IPS-18c (cell line): Measurements from ENCODE around the gene NECAB3.

Source experiments
- H3K4me3 ChIP-seq: 2 replicates; pipeline ENCODE4 v1.7.0; 2013; ENCODE audit warnings: low read depth, mild to moderate bottlenecking, low read length, moderate library complexity; ENCODE audit not compliant: insufficient read depth
- H3K9me3 ChIP-seq: one replicate; pipeline ENCODE4 v1.6.1; 2013; ENCODE audit warnings: mild to moderate bottlenecking, low read length, moderate library complexity; ENCODE audit not compliant: control insufficient read depth, insufficient read depth

Gene NECAB3

DNA sequence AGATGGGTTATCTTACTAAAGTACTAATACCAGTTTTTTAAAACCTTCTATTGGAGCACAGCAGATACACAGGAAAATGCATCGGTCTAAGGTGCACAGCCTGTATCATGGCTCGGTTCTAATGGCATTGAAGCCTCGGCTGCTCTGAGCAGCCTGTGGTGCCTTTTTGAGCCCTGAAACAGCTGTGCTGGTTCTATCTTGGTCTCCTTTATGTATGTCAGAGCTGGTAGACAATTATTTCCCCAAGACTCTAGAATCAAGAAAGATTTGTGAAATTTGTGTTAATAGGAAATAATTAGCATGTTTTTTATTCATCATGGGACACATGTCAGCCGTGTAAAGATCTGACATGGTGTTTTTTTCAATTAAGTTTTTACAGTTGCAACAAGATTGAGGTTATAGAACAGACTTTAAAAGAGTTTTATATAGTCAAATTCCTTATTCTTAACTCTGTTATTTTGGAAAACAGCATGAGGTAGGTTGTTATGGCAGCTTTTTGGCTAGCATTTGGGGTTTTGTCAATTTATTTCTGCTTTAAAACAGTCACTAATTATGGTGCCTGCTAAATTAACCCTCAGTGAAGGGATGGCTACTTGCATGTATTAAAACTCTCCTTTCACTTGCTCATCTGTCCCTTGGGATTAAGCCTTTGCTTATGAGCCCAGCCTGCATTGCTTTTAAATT is 52.4 kb downstream of the NECAB3 start:
- Histone ChIP-seq H3K9me3 (no peaks in the 10 kb centered on the region), H3K4me3 (no peak overlapping the region)

DNA sequence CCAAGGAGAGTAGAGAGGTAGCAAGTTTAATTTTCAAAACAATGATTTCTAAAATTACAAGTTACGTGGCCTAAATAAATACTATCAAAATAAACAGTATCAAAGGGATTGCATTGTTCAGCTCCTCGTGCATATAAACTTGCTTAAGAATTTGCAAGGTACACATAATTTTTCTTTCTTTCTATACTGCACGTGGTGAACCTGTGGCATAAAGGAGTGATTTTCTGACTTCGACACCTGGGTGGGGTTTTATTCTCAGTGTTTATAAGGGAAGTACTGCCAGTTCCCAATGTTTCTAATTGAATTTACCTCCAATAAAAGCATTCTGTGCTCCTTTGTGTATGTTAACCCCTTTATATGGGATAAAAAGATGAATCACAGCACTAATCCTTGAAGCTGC is 62.2 kb downstream of the NECAB3 start:
- Histone ChIP-seq H3K4me3 (no peak overlapping the region), H3K9me3 (no peaks in the 10 kb centered on the region)

DNA sequence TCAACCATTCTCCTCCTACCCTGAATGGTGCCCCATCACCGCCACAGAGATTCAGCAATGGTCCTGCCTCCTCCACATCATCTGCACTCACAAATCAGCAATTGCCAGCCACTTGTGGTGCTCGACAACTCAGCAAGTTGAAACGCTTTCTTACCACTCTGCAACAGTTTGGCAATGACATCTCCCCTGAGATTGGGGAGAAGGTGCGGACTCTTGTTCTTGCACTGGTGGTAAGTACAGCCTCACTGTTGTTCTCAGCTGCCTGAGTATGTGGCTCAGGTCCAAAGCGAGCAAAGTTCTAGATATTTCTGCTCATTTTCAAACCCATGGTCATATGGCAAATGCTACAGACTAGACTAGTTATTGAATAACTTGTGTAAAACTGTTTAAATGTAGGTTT is 63.1 kb downstream of the NECAB3 start:
- Histone ChIP-seq H3K9me3 (no peaks in the 10 kb centered on the region), H3K4me3 (no peak overlapping the region)

- Histone ChIP-seq H3K4me3 (no peak overlapping the region), H3K9me3 (no peaks in the 10 kb centered on the region)
Measured at GRCh38 chr20:33609504-33609903, 64.7 kb downstream of the NECAB3 start.
